Inferior parietal cortex (tissue), 1 donor: ENCODE results near the gene CXCL1.
"Not testable (repeated sequence)": the region's sequence is repeated elsewhere in the genome, so short reads cannot be mapped to it uniquely, and the experiment has no call there.

ENCODE experiments used
- DNase-seq: peaks from one replicate; pipeline ENCODE4 v3.0.0-alpha.2; 2016; ENCODE audit errors: extremely low spot score

The CXCL1 gene

GRCh38 chr4:73875401-73875800 is 6.2 kb downstream of the CXCL1 start:
- no peak for DNase-seq

- DNase-seq, result no peak
These were observed 14.1 kb downstream of the CXCL1 start for GRCh38 chr4:73883306-73883705.

- DNase-seq, result no peak
These were observed 16.5 kb downstream of the CXCL1 start for GRCh38 chr4:73885574-73886267.

- DNase-seq, result no peak
These were observed 22.1 kb downstream of the CXCL1 start for GRCh38 chr4:73891326-73891725.

GRCh38 chr4:73891739-73892405 is 22.7 kb downstream of the CXCL1 start:
- no peak for DNase-seq

GRCh38 chr4:73892966-73893365 is 23.8 kb downstream of the CXCL1 start:
- DNase-seq, result no peak

GRCh38 chr4:73894001-73894400 is 24.8 kb downstream of the CXCL1 start:
- DNase-seq, result no peak

- no peak for DNase-seq
These were observed 26.3 kb downstream of the CXCL1 start for GRCh38 chr4:73895201-73896175.

- DNase-seq, result no peak
These were observed 27.2 kb downstream of the CXCL1 start for GRCh38 chr4:73896416-73896815.

- no peak for DNase-seq
These were observed 28.4 kb downstream of the CXCL1 start for GRCh38 chr4:73897380-73898136.

- not testable (repeated sequence) for DNase-seq
These were observed 30.1 kb downstream of the CXCL1 start for GRCh38 chr4:73899338-73899737.

GRCh38 chr4:73901031-73901430 is 31.8 kb downstream of the CXCL1 start:
- DNase-seq, result no peak

GRCh38 chr4:73902038-73902637 is 32.9 kb downstream of the CXCL1 start:
- DNase-seq, result no peak

- no peak for DNase-seq
These were observed 33.8 kb downstream of the CXCL1 start for GRCh38 chr4:73902817-73903547.

GRCh38 chr4:73904491-73904890 is 35.3 kb downstream of the CXCL1 start:
- no peak for DNase-seq

GRCh38 chr4:73908965-73909364 is 39.8 kb downstream of the CXCL1 start:
- DNase-seq, result no peak

- no peak for DNase-seq
These were observed 42.6 kb downstream of the CXCL1 start for GRCh38 chr4:73911746-73912145.

GRCh38 chr4:73912191-73912590 is 43.0 kb downstream of the CXCL1 start:
- DNase-seq, result no peak

- no peak for DNase-seq
These were observed 44.9 kb downstream of the CXCL1 start for GRCh38 chr4:73914071-73914470.

GRCh38 chr4:73916172-73916925 is 47.2 kb downstream of the CXCL1 start:
- no peak for DNase-seq
